CD8-positive, alpha-beta memory T cell (primary cell): ENCODE measurements around the gene ARHGAP26. TPM values are rescaled to one million over a fixed set of nuclear protein-coding genes. Genes with fewer than 3 reads are reported as not detected.
"Not testable (repeated sequence)": the region's sequence is repeated elsewhere in the genome, so short reads cannot be mapped to it uniquely, and the experiment has no call there.

ENCODE experiments used
- CTCF ChIA-PET: fragments of 350-600 bp; sonication (Branson Sonifier 250); formaldehyde crosslinking; loops from one replicate; lab custom pipeline; 2021; ENCODE audit warnings: antibody characterized with exemption; lab: Charles Lee
- POLR2A ChIA-PET: fragments of 350-600 bp; sonication (Branson Sonifier 250); formaldehyde crosslinking; loops from one replicate; lab custom pipeline; 2021; ENCODE audit warnings: antibody characterized with exemption; lab: Charles Lee
- DNase-seq, 5 donors: peaks; one replicate each; pipeline versions ENCODE4 v3.0.0 to v3.0.0-alpha.2; 2020 to 2022; ENCODE audit warnings: mixed read lengths in 1 of 5
- H3K27ac ChIP-seq: one replicate; pipeline ENCODE4 v1.7.0; 2013; ENCODE audit warnings: low read depth, mild to moderate bottlenecking, low read length, moderate library complexity
- H3K27me3 ChIP-seq: 2 replicates; pipeline ENCODE4 v1.7.0; 2013; ENCODE audit warnings: low read length, mild to moderate bottlenecking; ENCODE audit not compliant: insufficient read depth, poor library complexity, severe bottlenecking
- H3K36me3 ChIP-seq: 2 replicates; pipeline ENCODE4 v1.7.0; 2013; ENCODE audit warnings: mild to moderate bottlenecking, low read length, moderate library complexity; ENCODE audit not compliant: insufficient read depth
- H3K4me1 ChIP-seq: 2 replicates; pipeline ENCODE4 v1.7.0; 2013; ENCODE audit warnings: mild to moderate bottlenecking, low read length, moderate library complexity; ENCODE audit not compliant: insufficient read depth
- H3K4me3 ChIP-seq: 2 replicates; pipeline ENCODE4 v1.7.0; 2013; ENCODE audit warnings: mild to moderate bottlenecking, low read length
- H3K9me3 ChIP-seq: 2 replicates; pipeline ENCODE4 v1.7.0; 2013; ENCODE audit warnings: mild to moderate bottlenecking, low read length
- H3K27ac Mint-ChIP-seq, 8 donors: one replicate each; pipeline ENCODE4 v1.8.0; 2020 to 2021; ENCODE audit warnings: mixed read lengths in 8 of 8, mild to moderate bottlenecking in 6 of 8, inconsistent platforms in 3 of 8, moderate library complexity in 3 of 8
- H3K27me3 Mint-ChIP-seq, 2 donors: one replicate each; pipeline ENCODE4 v1.8.0; 2020 to 2021; ENCODE audit warnings: mixed read lengths in 2 of 2, mild to moderate bottlenecking in 1 of 2, moderate library complexity in 1 of 2
- H3K36me3 Mint-ChIP-seq, 3 donors: one replicate each; pipeline ENCODE4 v1.8.0; 2020 to 2021; ENCODE audit warnings: mixed read lengths in 3 of 3, inconsistent platforms in 1 of 3, mild to moderate bottlenecking in 1 of 3
- H3K4me1 Mint-ChIP-seq, 3 donors: one replicate each; pipeline ENCODE4 v1.8.0; 2020 to 2021; ENCODE audit warnings: mixed read lengths in 3 of 3, inconsistent platforms in 1 of 3, mild to moderate bottlenecking in 1 of 3
- H3K4me3 Mint-ChIP-seq, 7 donors: one replicate each; pipeline ENCODE4 v1.8.0; 2020 to 2021; ENCODE audit warnings: mixed read lengths in 7 of 7, mild to moderate bottlenecking in 6 of 7, moderate library complexity in 4 of 7, inconsistent platforms in 2 of 7
- H3K9me3 Mint-ChIP-seq, 5 donors: one replicate each; pipeline ENCODE4 v1.8.0; 2020 to 2022; ENCODE audit warnings: mixed read lengths in 5 of 5, mild to moderate bottlenecking in 3 of 5, moderate library complexity in 2 of 5, inconsistent platforms in 1 of 5
- polyA plus RNA-seq: library from polyadenylated mRNA; unstranded; fragments of 300-500 nt; fragmentation: Illumina TruSeq; gene quantifications from one replicate; pipeline ENCODE4 v1.2.3, GENCODE V29; 2021
- total RNA-seq, 2 experiments: library from RNA; stranded (reverse); gene quantifications; one replicate each; pipeline ENCODE4 v1.2.3, GENCODE V29; 2021

ARHGAP26 gene
- total and polyA plus RNA-seq, 3 experiments from 2014 or later = 16.7 to 37.1 (median 19.7) TPM

DNA sequence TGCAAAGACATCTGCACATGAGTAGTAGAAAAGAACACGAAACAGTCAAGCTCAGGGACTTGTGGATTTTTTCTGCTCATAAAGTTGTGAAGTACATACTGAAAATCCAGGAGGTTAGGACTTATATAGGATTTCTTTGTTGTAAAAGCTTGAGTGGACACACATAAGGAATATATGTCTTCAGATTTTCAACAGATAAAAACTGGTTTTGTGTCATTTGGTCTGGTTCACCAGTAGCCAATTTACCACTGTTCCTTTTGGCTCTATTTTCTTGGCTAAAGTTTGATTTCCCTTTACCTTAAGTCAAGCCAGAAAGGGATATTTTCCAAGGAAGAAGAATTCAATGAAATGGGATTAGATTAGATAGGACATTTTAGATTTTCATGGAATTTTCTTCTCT is 429.0 kb downstream of the ARHGAP26 start:
- Histone ChIP-seq H3K9me3 (no peaks in the 10 kb centered on the region), H3K4me1 (no peaks in the 10 kb centered on the region), H3K27ac (no peak overlapping the region), H3K4me3 (no peak overlapping the region), H3K36me3 (no peaks in the 10 kb centered on the region), H3K27me3 (no peaks in the 10 kb centered on the region)
- ChIA-PET CTCF (no interaction called here), POLR2A (no interaction called here)
- Mint-ChIP-seq H3K36me3 (peaks cover 6 to 35% (median 18%) of the 10 kb centered on the region in 3 donors), H3K4me1 (peaks cover 6 to 9% (median 6%) of the 10 kb centered on the region in 3 donors), H3K27ac (no peak overlapping the region), H3K27me3 (no peaks in the 10 kb centered on the region), H3K9me3 (peaks cover 0 to 6% (median 0%) of the 10 kb centered on the region in 5 donors), H3K4me3 (no peak overlapping the region)
- no peak for DNase-seq

- POLR2A ChIA-PET = no interaction called here
Observed at GRCh38 chr5:143199843-143200242, 429.7 kb downstream of the ARHGAP26 start.

GRCh38 chr5:143200781-143201398 is 430.7 kb downstream of the ARHGAP26 start:
- Histone ChIP-seq H3K36me3 (no peaks in the 10 kb centered on the region), H3K4me3 (no peak overlapping the region), H3K27me3 (no peaks in the 10 kb centered on the region), H3K27ac (no peak overlapping the region), H3K4me1 (no peaks in the 10 kb centered on the region), H3K9me3 (no peaks in the 10 kb centered on the region)
- DNase-seq = no peak
- no peak overlapping the region for H3K27ac Mint-ChIP-seq
- peaks cover 18 to 21% (median 18%) of the 10 kb centered on the region in 3 donors for H3K4me1 Mint-ChIP-seq
- no peaks in the 10 kb centered on the region for H3K27me3 Mint-ChIP-seq
- peaks cover 0 to 6% (median 0%) of the 10 kb centered on the region in 5 donors for H3K9me3 Mint-ChIP-seq
- no peak overlapping the region for H3K4me3 Mint-ChIP-seq
- POLR2A ChIA-PET = no interaction called here
- H3K36me3 Mint-ChIP-seq = peaks cover 6 to 26% (median 15%) of the 10 kb centered on the region in 3 donors
- CTCF ChIA-PET = no interaction called here

More at GRCh38 chr5:143199843-143200242, 429.7 kb downstream of the ARHGAP26 start:
- Histone ChIP-seq H3K27me3 (no peaks in the 10 kb centered on the region), H3K27ac (no peak overlapping the region), H3K4me3 (no peak overlapping the region), H3K9me3 (no peaks in the 10 kb centered on the region), H3K36me3 (no peaks in the 10 kb centered on the region), H3K4me1 (no peaks in the 10 kb centered on the region)
- peaks cover 6 to 32% (median 15%) of the 10 kb centered on the region in 3 donors for H3K36me3 Mint-ChIP-seq
- no peaks in the 10 kb centered on the region for H3K27me3 Mint-ChIP-seq
- H3K9me3 Mint-ChIP-seq = peaks cover 0 to 6% (median 0%) of the 10 kb centered on the region in 5 donors
- peaks cover 7 to 11% (median 7%) of the 10 kb centered on the region in 3 donors for H3K4me1 Mint-ChIP-seq
- H3K4me3 Mint-ChIP-seq = no peak overlapping the region
- DNase-seq = no peak
- CTCF ChIA-PET = no interaction called here
- H3K27ac Mint-ChIP-seq = peak overlapping the region in 2 of 8 donors; percentile 47 to 49

DNA sequence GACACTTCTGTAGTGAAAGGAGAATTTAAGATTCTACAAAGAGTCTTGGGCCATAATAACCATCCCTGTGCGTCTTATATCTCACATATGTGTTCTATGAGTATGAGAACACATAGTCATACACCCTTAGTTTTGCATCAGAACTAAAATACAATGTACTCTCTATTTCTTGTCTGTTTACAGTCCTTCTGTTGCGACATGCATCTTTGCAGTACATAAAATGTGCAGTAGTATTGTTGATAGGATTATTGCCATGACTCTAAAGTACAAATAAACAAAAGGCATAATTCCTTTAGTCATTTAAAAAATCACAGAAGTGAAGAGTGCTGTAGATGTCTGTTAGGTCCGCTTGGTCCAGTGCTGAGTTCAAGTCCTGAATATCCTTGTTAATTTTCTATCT is 431.4 kb downstream of the ARHGAP26 start:
- ChIA-PET POLR2A (no interaction called here), CTCF (no interaction called here)
- H3K4me3 Mint-ChIP-seq = no peak overlapping the region
- Histone ChIP-seq H3K36me3 (no peaks in the 10 kb centered on the region), H3K27me3 (no peaks in the 10 kb centered on the region), H3K4me1 (no peaks in the 10 kb centered on the region), H3K27ac (no peak overlapping the region), H3K4me3 (no peak overlapping the region), H3K9me3 (no peaks in the 10 kb centered on the region)
- no peaks in the 10 kb centered on the region for H3K27me3 Mint-ChIP-seq
- peaks cover 6 to 26% (median 15%) of the 10 kb centered on the region in 3 donors for H3K36me3 Mint-ChIP-seq
- peaks cover 23 to 28% (median 25%) of the 10 kb centered on the region in 3 donors for H3K4me1 Mint-ChIP-seq
- no peak for DNase-seq
- H3K9me3 Mint-ChIP-seq = peaks cover 0 to 6% (median 0%) of the 10 kb centered on the region in 5 donors
- H3K27ac Mint-ChIP-seq = no peak overlapping the region

- H3K36me3 Mint-ChIP-seq = peaks cover 14 to 22% (median 16%) of the 10 kb centered on the region in 3 donors
- not testable (repeated sequence) for H3K4me3 Mint-ChIP-seq, H3K9me3 Mint-ChIP-seq
Observed at GRCh38 chr5:143203301-143203956, 433.3 kb downstream of the ARHGAP26 start.

GRCh38 chr5:143204474-143205246 is 434.5 kb downstream of the ARHGAP26 start:
- Histone ChIP-seq H3K4me3 (no peak overlapping the region), H3K4me1 (no peaks in the 10 kb centered on the region), H3K27ac (no peak overlapping the region), H3K9me3 (no peaks in the 10 kb centered on the region), H3K36me3 (no peaks in the 10 kb centered on the region), H3K27me3 (no peaks in the 10 kb centered on the region)
- peak overlapping the region in 4 of 8 donors; percentile 9 to 77 (median 30) for H3K27ac Mint-ChIP-seq
- peaks cover 21 to 30% (median 28%) of the 10 kb centered on the region in 3 donors for H3K4me1 Mint-ChIP-seq
- DNase-seq = no peak
- ChIA-PET POLR2A (no interaction called here), CTCF (interaction anchor here (0.7 to 1.4 kb wide), 2 partner anchors 17 to 200 kb away, joined by 3 read pairs; no protein-coding TSS in a partner anchor)
- peaks cover 0 to 2% (median 0%) of the 10 kb centered on the region in 5 donors for H3K9me3 Mint-ChIP-seq
- peaks cover 15 to 29% (median 16%) of the 10 kb centered on the region in 3 donors for H3K36me3 Mint-ChIP-seq
- H3K4me3 Mint-ChIP-seq = no peak overlapping the region
- H3K27me3 Mint-ChIP-seq = peaks cover 0 to 3% of the 10 kb centered on the region in 2 donors

More at GRCh38 chr5:143203301-143203956, 433.3 kb downstream of the ARHGAP26 start:
- Mint-ChIP-seq H3K4me1 (peaks cover 21 to 30% (median 28%) of the 10 kb centered on the region in 3 donors), H3K27ac (peak overlapping the region in 2 of 8 donors; percentile 74 to 76)
- H3K27ac ChIP-seq, POLR2A ChIA-PET, H3K36me3 ChIP-seq, H3K4me3 ChIP-seq, H3K9me3 ChIP-seq, CTCF ChIA-PET, H3K27me3 Mint-ChIP-seq, H3K4me1 ChIP-seq, H3K27me3 ChIP-seq, DNase-seq: not testable (repeated sequence)

- Mint-ChIP-seq H3K4me1 (peaks cover 24 to 30% (median 26%) of the 10 kb centered on the region in 3 donors), H3K27me3 (peaks cover 0 to 3% of the 10 kb centered on the region in 2 donors), H3K27ac (peak overlapping the region in 5 of 8 donors; percentile 9 to 77 (median 26)), H3K36me3 (peaks cover 15 to 29% (median 16%) of the 10 kb centered on the region in 3 donors), H3K9me3 (peaks cover 0 to 2% (median 0%) of the 10 kb centered on the region in 5 donors), H3K4me3 (peak overlapping the region in 1 of 7 donors; percentile 59)
- no peaks in the 10 kb centered on the region for H3K4me1 ChIP-seq
- POLR2A ChIA-PET = interaction anchor here (0.5 kb wide), 1 partner anchor 99 kb away, joined by 4 read pairs; no protein-coding TSS in a partner anchor
- no peak overlapping the region for H3K4me3 ChIP-seq
- H3K36me3 ChIP-seq = no peaks in the 10 kb centered on the region
- no peaks in the 10 kb centered on the region for H3K9me3 ChIP-seq
- H3K27me3 ChIP-seq = no peaks in the 10 kb centered on the region
- no peak overlapping the region for H3K27ac ChIP-seq
- DNase-seq = no peak
- CTCF ChIA-PET = interaction anchor here (1.4 kb wide), 1 partner anchor 199 kb away, joined by 3 read pairs; no protein-coding TSS in a partner anchor
Observed at GRCh38 chr5:143205386-143205785, 435.2 kb downstream of the ARHGAP26 start.
